ENCODE measurements around the gene PRKCE. TPM values are rescaled to one million over a fixed set of nuclear protein-coding genes. Genes with fewer than 3 reads are reported as not detected.

PRKCE gene
- total and polyA plus RNA-seq, 11 donors, result 4.1 to 22.3 (median 16.2) TPM

GRCh38 chr2:46134531-46135227, 483.2 kb downstream of the PRKCE start:
- Histone ChIP-seq H3K36me3 (no peaks in the 10 kb centered on the region), H3K9me3 (no peaks in the 10 kb centered on the region), H3K4me1 (peaks cover 7 to 41% (median 34%) of the 10 kb centered on the region in 12 donors), H3K27ac (peak overlapping the region; percentile 49 to 87 (median 68)), H3K27me3 (no peaks in the 10 kb centered on the region), H3K4me3 (no peak overlapping the region)
- WGBS, 4 donors, result 44 to 57% (median 48%) methylated on average over 8 of the region's 8 CpGs
- no peak for TF ChIP-seq POLR2A (IDR thresholded peaks at IDR 0.05)
- peak in 1 of 12 donors; percentile 18 for TF ChIP-seq CTCF (IDR thresholded peaks at IDR 0.05)
- intact Hi-C loops (cut with DNase I), result no loop called here
- peak; percentile 57 to 75 (median 74) for ATAC-seq
- peak in 4 of 5 donors; percentile 66 to 72 (median 70) for DNase-seq

- Histone ChIP-seq H3K4me1 (peaks cover 7 to 41% (median 34%) of the 10 kb centered on the region in 12 donors), H3K36me3 (no peaks in the 10 kb centered on the region), H3K27me3 (no peaks in the 10 kb centered on the region), H3K9me3 (no peaks in the 10 kb centered on the region), H3K27ac (peak overlapping the region; percentile 49 to 87 (median 68)), H3K4me3 (no peak overlapping the region)
- intact Hi-C loops (cut with DNase I), result no loop called here
- no peak for TF ChIP-seq CTCF (IDR thresholded peaks at IDR 0.05)
- no peak for DNase-seq
- ATAC-seq, result peak in 1 of 4 donors; percentile 10
- 49 to 65% (median 58%) methylated on average over 4 of the region's 4 CpGs for whole genome bisulfite sequencing, 4 donors
Measured at GRCh38 chr2:46135228-46135855, 483.9 kb downstream of the PRKCE start.

DNA sequence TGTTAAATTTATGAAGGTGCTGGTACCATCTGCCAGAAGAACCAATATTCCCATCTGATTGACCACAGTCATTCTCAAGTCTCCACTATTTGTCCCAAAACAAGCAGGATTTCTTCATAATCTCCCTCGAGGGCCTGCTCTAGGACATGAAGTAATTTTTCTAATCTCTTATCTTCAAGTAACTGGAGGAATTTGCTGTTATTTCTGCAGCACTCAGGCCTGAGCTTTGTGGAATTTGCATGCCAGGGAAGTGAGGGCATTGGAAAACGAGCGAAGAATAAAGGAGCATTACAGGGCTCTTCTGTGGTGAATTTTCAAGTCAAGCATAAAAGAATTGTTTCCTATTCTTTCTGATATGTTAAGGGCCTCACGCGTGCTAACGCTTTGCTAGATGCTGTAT, 484.5 kb downstream of the PRKCE start:
- no peak overlapping the region for H3K4me3 ChIP-seq
- TF ChIP-seq CTCF (IDR thresholded peaks at IDR 0.05) (no peak), POLR2A (IDR thresholded peaks at IDR 0.05) (no peak)
- peaks cover 7 to 41% (median 34%) of the 10 kb centered on the region in 12 donors for H3K4me1 ChIP-seq
- peak overlapping the region; percentile 1 to 87 (median 70) for H3K27ac ChIP-seq
- ATAC-seq, result peak; percentile 22 to 67 (median 36)
- no peak for DNase-seq
- H3K27me3 ChIP-seq, result no peaks in the 10 kb centered on the region
- intact Hi-C loops (cut with DNase I), result no loop called here
- H3K36me3 ChIP-seq, result no peaks in the 10 kb centered on the region
- WGBS, 4 donors, result 47 to 68% (median 58%) methylated on average over 6 of the region's 6 CpGs
- H3K9me3 ChIP-seq, result no peaks in the 10 kb centered on the region

GRCh38 chr2:46136481-46136880, 485.0 kb downstream of the PRKCE start:
- H3K4me3 ChIP-seq, result no peak overlapping the region
- H3K9me3 ChIP-seq, result no peaks in the 10 kb centered on the region
- peak overlapping the region; percentile 1 to 79 (median 70) for H3K27ac ChIP-seq
- intact Hi-C loops (cut with DNase I), result no loop called here
- H3K36me3 ChIP-seq, result no peaks in the 10 kb centered on the region
- TF ChIP-seq CTCF (IDR thresholded peaks at IDR 0.05) (no peak), POLR2A (IDR thresholded peaks at IDR 0.05) (no peak)
- WGBS, 4 donors, result 76 to 87% (median 83%) methylated on average over 5 of the region's 5 CpGs
- DNase-seq (no peak), ATAC-seq (no peak)
- no peaks in the 10 kb centered on the region for H3K27me3 ChIP-seq
- H3K4me1 ChIP-seq, result peaks cover 7 to 41% (median 34%) of the 10 kb centered on the region in 12 donors
